MV-4-11 (cell line): ENCODE results near the gene WDFY2.
"Not testable (repeated sequence)": the region's sequence is repeated elsewhere in the genome, so short reads cannot be mapped to it uniquely, and the experiment has no call there.

ENCODE experiments used
- DNase-seq: peaks from one replicate; lab custom pipeline; 2025; lab: John Stamatoyannopoulos, UW

Gene WDFY2

DNA sequence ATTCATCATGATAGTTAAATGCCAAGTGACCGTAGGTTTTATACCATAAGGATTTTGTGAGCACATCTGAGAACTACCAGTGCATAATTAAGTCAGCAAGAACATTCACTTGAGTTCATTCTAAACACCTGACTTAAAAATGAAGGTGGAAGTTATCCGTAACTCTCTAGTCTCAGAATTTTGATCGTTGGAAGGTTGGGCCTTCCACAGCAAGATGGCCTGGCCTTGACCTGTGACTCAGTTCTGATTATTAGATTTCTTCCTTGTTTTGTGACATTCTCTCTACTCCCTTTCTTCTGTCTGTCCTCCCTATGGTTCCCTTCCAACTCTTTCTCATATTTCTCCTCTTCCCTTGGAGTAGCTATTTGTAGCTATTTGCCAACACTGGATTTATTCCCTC, 20.0 kb upstream of the WDFY2 start:
- DNase-seq: no peak

DNA sequence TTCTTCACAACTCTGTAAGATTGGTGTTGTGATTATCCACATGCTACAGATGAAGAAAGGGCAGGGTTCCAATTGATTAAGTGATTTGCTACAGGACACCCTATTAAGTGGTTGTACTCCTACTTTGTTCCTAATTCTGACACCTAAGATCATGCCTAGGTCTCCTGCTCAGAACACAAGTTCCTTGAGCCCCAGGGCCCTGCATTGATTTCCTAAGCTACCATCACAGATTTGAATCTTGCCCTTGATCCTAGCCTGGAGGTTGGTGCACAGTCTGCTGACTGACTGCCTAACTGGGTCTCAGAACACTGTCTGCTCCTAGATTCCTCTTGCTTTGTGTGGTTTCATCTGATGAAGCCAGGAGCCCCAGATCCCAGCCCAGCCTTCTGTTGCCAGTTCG, 19.6 kb upstream of the WDFY2 start:
- DNase-seq: no peak

- not testable (repeated sequence) for DNase-seq
These were observed 15.3 kb upstream of the WDFY2 start for GRCh38 chr13:51569001-51569400.

DNA sequence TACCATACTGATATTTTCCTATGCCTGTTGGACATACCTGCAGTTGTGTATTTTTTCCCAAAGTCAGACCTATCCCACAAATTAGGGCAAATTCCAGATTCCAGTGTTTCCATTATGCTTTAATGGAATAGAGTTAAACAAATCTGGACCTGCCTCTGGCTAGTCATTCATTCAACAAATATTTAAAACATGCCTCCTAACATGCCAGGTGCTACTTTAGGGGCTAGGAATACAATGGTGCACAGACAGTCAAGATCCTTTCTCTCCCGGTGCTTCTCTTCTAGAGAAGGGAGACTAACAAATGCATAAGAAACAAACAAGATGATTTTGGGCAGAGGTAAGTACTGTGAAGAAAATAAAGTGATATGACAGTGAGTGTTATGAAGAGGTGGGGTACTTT, 7.5 kb upstream of the WDFY2 start:
- DNase-seq: no peak

DNA sequence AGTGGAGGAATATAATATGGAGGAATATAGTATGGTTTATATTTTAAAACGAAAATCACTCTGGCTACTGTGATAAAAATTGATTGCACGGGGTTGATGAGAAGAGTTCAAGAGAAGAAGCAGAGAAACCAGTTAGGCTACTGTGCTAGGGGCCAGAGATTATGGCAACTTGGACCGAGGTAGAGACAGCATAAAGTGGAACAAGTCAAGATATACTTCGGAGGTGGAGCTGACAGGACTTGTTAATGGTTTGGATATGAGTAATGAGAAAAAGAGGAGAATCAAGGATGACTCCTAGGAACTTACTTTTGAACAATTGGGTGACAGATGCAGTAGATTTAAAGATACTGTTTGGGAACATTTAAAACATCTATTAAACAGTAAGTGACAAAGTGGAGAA, 6.6 kb upstream of the WDFY2 start:
- no peak for DNase-seq

GRCh38 chr13:51579676-51580075, 4.6 kb upstream of the WDFY2 start:
- DNase-seq: no peak

DNA sequence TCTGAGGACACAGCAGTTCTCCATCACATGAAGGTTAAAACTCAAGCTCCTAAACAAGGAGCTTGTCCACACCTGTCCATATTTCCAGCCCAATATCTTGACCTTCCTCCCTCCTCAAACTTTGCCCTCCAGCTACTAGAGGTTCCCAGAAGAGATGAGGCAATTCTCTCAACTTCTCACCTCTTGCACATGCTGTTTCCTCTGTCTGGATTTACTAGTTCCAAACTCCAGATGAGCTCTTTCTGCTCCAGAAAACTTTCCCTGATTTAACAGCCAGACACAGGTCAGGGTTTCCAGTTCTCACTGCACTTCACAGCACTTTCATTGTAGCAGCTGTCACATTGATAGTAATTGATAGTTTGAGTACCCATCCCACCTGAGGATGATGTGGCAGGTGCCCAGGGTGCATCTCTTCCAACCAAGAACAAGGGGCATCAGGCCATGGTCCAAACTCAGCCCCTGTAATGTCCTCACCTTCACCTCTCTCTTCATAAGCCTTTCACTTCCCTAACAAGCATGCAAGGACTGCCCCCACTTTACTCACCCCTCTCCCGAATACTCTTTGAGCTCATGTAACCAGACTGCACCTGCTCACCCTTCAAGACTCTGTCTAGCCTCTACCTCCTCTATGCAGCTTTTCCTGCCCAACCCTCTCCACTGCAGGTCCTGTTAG, 3.0 kb upstream of the WDFY2 start:
- no peak for DNase-seq

- DNase-seq: no peak
These were observed 790 bp upstream of the WDFY2 start for GRCh38 chr13:51583469-51583874.

DNA sequence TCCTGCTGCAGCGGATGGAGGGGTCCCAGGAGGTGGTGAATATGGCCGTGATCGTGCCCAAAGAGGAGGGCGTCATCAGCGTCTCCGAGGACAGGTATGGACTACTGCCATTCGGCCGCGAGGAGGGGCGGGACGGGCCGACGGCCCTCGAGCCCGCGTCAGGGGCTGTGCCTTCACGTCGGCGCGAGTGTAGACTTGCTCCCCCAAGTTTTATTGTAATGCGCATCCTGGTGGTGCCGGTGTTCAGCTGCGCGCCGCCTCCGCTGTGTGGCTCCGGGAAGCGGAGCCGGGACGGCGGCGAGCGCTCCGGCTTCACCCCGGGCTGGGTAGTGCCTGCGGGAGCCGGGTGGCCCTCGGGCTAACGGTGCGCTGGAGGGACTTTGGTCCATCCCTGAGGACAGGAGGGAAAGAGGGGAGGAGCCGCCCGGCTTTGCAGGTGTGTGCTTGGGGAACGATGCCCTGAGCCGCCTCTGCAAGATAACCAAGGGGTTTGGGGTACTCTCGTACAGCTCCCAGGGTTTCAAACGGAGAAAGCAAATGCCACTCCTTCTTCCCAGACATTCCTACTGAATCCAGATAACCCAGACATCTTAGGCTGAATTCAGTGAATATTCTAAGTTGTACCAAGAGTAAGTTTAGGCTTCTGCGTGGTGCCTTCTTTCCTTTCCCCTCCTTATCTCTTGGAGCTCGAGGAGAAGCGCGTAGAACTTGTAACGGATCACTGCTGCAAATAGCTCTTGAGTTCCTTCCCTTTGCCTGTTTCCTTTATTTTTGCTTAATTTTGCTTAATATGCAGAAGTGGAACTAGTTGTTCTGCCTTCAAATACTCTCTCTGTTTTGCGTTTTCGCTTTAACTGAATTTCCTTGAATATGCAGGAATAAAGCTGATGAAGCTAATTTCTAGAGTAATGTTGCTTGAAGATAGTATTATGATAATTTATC, 740 bp downstream of the WDFY2 start:
- DNase-seq: peak; percentile 78

- peak; percentile 31 for DNase-seq
These were observed 1.4 kb downstream of the WDFY2 start for GRCh38 chr13:51585696-51586095.

- DNase-seq: no peak
These were observed 3.1 kb downstream of the WDFY2 start for GRCh38 chr13:51587372-51587771.

DNA sequence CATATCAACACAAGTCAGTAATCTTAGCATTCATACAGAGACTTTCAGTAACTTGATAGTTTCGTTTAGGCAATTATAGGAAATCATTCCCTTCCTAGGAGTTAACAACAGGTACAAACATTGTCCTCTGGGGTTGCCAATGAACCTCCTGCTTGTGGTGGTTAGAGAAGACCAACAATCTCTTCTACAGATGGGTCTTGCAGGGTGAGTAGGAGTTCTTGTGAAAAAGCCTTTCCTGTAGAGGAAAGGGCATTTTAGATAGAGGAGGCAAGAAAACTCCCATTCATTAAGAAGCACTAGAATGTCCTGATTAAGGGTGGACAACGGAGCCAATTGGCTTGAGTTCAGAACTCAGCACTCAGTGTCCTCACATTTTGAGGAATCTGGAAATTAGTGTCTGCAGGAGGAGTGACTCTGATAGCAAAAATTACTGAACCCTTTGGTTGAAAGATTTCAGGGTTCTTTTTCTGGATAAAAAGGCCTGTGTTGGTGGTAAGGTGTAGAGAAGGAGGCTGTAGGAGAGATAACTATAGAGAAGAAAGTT, 4.2 kb downstream of the WDFY2 start:
- no peak for DNase-seq

- DNase-seq: no peak
These were observed 5.5 kb downstream of the WDFY2 start for GRCh38 chr13:51589793-51590192.

GRCh38 chr13:51590231-51590970, 6.1 kb downstream of the WDFY2 start:
- DNase-seq: no peak

DNA sequence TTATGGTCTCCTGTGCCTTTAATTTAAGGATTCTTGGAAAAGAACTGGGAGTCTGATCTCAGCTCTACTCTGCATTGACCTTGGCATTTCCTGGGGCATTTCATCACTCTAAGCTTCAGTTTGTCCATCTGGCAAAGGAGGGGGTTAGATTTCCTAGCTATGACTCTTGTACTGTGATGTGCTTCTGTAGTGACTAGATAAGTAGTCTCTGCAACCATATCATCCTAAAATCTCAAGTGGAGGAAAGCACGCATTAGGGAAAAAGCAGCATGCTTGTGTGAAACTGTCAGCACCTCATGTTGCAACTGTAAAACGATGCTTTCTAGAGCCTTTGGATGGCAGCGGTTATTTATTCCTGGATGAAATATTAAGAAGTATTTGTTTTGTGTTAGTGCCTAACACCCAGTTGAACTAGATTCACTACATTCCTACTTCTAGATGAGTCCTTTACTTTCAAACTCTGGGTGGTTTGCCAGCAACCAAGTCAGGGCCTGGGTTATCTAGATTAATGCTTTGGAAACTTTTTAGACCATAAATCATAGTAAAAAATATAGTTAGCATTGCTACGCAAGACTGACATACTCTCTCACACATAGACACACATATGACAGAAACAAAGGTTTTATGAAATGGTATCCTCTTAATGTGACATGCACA, 6.8 kb downstream of the WDFY2 start:
- DNase-seq: peak; percentile 60

- not testable (repeated sequence) for DNase-seq
These were observed 7.7 kb downstream of the WDFY2 start for GRCh38 chr13:51591938-51592337.

DNA sequence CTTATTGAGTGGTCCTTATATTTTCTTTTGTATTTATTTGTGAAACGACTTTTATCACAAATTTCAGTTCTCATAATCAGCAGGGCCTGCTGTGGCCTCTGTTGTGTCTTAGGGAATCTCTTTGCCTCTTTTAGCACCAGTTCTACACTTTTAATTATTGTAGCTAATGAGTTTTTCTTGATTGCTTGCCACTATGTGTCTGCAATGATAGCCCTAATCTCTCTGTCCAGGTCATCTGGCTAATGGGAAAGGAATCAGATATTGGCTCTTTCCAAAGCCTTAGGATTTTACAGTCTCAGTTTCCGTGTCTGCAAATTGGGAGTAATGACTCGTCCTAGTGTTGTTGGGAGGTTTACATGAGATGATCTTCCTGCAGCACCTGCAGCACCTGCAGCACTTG, 10.2 kb downstream of the WDFY2 start:
- DNase-seq: no peak

GRCh38 chr13:51595416-51595815, 11.2 kb downstream of the WDFY2 start:
- DNase-seq: peak; percentile 32

DNA sequence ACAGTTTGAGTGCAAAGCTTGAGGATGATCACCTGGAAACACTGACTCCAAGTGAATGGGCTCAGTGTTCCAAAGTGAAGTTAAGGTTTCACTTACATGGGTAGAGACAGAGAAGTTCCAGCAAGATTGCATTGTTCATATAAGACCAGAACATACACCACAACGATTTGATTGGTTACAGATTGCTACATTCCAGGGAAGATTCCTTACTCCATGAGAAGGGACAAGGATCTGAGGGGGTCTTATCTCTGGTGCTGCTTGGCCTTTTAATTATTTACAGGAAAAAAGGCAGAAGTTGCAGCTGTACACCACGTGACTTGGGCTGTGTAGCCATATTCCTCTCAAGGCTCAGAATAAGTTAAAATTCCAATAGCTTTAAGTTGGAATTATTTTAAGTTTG, 12.3 kb downstream of the WDFY2 start:
- no peak for DNase-seq

GRCh38 chr13:51599444-51600176, 15.3 kb downstream of the WDFY2 start:
- DNase-seq: no peak

DNA sequence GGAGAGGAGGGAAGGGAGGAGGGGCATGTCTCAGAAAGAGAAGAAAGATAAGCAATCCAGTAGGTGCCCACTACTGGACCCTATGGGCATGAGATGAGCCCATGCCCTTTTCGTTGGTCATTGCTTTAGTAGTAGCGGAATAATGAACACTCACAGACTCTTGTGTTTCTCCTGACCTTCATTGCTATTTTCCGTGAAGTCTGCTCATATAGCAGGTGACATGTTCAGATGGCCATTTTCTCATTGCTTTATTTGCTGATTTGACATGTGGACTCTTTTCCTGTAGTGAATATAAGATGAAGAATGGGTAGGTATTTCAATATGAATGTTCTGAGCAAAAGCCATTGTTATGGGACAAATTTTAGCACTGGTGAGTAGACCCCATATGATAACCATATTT, 16.4 kb downstream of the WDFY2 start:
- no peak for DNase-seq
